ENCODE measurements around the gene FAM107B.
A peak's percentile ranks its signal among the peaks of the same experiment; 100 is the strongest.

The FAM107B gene

DNA sequence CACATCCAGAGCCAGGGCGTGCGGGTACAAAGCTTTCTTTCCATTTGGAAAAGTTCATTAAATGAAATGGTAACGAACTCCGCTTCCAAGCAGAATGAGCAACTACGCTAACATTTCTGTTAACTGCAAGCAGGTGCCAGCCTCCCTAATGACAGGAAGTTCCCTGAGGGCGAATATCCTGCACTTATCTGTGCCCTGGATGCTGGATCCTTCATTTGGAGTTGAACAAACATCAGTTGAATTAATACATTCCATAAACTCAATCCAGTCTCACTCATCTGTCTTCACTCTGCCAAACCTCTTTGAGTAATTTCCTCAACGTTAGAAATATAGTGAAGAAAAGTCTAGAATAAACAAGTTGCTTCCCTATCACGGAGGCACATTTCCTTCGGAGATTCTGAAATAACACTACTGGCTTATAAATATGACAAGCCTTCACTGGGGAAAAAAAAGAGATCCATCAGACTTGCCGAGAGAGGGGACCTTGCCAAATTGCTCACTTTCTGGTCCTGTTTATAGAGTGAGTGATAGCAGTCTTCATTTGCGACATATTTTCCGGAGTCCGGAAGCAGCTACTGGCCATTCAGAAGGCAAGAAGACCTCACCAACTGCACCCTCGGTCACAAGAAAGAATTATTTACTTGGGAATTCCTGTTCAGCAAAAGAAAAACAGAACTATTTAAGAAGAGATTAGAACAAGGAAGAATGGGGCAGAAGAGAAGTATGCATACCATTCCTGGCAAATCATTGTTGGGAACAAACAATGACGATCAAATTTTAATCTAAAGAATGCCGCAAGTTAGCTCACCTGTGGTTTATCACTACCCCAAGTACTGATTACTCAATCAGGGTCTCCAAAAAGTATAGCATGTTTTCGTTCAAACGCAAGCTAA is 196.4 kb downstream of the FAM107B start:
- DNase-seq (ENCODE audit: low read depth in 3 of 3): no peak

DNA sequence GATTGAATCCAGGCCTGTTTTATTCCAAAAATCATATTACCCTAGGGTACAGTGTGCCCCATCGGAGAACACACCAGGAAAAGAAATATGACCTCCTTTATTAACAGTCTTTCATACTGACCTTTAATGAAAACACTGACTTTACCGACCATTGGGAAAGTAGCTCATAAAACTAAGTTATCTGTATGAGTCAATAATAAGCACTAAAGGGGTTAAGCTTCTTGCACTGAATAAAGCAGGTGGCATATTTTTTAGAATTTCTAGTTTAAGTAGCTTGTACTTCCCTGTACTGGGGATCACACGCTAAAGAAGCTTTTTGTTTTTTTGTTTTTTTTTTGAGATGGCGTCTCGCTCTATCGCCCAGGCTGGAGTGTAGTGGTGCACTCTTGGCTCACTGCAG is 199.8 kb downstream of the FAM107B start:
- no peak for DNase-seq (ENCODE audit: low read depth in 3 of 3)

DNA sequence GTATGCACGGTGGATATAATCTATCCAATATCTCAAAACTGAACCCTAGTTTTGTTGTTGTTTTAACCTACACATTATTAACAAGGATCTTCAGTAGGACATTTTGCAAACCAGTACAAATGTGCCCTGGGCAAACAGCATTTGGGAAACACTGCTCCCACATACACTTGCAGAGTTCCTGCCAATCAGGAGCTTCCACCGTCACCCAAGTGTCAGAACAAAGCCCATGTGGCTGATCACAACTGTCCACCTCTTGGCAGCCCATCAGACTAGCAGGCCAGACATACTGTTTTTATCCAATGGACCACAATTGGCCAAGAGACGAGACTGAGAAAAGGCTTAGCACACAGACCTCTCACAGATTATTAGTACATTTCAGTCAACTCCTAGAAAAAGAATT is 200.4 kb downstream of the FAM107B start:
- DNase-seq (ENCODE audit: low read depth in 3 of 3): no peak

DNA sequence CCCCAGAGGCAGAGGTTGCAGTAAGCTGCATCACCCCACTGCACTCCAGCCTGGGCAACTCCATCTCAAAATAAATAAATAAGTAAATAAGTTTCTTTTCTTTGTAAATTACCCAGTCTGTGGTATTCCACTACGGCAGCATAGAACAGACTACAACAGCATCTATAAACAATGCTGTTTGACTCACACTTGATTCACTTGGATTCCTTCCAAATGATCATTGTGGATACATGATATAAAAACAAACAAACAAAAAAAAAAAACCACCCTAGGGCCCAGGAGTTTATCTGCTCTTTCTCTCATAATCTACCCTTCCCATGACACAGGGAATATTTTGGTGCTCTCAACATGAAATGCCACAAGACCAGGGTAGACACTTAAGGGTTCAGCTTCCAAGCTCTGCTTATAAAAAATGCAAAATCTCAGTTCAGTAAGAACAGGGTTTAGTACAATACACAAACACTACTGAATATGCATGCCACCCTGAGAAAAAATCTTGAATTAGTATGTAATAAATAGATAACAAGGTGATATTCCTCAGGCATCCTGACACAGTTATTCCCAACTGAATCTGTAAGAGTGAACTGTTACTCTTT is 200.9 kb downstream of the FAM107B start:
- DNase-seq (ENCODE audit: low read depth in 3 of 3): no peak

DNA sequence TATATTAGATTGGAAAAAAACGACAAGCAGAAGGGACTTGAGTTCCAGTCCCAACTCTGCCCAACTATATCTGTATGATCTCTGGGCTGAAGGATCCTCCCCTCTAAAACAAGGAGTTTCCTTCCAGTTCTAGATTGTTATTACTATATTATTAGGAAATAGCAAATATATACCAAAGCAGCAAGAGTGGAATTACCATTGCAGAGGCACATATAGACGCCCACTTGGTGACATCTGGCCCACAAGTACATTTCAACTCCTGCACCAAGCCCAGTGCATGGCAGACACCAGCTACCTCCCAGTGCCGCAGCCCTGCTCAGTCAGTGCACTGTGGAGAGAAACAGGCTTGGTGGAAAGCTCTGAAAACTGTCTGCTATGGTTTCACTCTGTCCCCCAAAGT is 201.9 kb downstream of the FAM107B start:
- no peak for DNase-seq (ENCODE audit: low read depth in 3 of 3)

DNA sequence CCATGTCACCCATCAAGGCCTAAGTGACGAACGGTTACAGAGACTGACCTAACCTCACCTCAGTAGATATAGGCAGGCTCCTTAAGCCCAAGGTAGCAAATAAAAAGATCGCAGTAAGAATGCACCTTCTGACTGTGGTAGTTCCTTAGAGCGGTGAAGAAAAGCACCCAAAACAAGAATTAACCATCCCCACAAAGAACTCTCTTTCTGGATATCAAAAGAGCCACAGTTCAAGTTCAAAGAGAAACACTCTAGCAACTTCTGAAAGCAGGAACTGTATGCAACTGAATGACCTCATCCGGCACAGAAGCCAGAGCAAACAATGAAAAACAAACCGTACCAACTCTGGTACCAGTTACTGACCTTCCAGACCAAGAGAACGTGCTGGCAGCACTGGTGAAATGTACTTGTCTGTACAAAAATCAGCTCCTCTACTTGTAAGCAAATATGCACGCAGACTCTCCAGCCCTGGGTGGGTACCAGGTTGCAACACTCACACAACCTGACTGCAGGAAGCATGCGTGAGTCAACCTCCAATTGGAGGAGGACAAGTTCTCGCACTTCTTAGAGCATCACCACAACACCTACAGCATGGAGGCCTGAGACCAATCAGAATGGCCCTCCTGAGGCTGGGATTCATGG is 202.7 kb downstream of the FAM107B start:
- peak in 2 of 3 donors; percentile 48 to 53 for DNase-seq (ENCODE audit: low read depth in 3 of 3)

DNA sequence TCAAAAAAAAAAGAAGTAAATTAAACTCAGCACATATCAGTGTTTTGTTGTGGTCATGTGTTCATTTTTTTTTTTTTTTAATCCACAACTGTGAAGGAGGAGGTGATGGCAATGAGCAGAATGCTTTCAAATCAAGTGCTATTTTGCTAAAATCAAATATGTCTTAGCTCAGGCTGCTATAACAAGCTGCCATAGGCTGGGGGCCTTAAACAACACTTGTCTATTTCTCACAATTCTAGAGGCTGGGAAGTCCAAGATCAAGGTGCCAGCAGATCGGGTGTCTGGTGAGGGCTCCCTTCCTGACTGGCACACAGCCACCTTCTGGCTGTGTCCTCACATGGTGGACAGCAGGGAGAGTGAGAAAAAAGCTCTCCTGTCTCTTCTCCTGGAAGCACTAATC is 203.9 kb downstream of the FAM107B start:
- no peak for DNase-seq (ENCODE audit: low read depth in 3 of 3)

DNA sequence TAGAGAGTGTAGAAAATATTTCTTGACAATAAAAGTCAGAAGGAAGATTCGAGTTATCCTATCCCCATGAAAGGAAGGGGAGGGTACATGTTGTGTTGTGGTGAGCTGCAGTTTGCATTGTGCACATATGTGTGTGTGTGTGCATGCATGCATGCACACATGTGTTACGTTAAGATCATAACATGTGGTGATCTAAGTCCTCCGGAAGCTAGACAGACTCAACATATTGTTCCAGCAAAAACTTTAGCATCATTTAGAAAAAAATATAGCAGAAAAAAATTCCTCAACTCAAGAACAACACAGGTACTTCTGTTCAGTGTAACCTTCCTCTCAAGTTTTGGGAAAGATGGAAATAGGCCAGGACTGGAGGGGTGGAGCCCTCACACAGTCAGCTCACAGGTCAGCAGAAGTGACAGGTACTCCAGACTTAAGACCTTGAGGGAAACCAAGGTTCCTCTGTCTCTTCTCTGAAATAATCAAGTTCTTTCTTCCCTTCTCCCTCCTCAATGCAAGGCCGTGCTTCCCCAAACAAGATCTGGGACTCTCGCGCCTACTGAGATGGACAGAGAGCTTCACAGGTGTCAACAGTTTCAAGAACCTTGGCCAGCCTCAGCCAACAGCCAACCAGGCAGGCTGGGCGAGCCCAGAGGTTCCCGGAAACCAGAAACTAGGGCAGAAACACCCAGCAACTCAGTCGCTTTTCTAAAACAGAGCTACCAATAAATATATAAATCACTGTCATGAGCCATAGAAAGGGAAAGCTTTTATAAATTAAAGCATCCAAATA is 205.2 kb downstream of the FAM107B start:
- DNase-seq (ENCODE audit: low read depth in 3 of 3): no peak

DNA sequence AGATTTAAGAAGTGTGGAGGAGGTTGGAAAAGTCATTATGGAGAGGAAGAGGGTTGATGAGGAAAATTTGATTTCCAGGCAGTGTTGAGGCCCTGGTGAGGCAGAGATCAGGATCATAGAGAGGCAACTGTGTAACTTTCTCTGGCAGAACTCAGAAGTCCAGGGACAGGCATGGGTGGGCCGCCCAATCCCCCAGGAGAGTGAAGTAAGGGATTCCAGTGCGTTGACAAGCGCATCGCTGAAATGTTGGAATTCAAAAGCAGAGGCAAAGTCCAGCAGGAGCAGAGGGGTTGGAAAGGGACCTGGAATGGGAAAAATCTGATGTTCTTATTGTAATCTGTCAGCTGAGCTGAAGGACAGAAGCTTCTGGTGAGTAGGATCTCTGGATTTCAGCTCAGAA is 207.3 kb downstream of the FAM107B start:
- no peak for DNase-seq (ENCODE audit: low read depth in 3 of 3)

DNA sequence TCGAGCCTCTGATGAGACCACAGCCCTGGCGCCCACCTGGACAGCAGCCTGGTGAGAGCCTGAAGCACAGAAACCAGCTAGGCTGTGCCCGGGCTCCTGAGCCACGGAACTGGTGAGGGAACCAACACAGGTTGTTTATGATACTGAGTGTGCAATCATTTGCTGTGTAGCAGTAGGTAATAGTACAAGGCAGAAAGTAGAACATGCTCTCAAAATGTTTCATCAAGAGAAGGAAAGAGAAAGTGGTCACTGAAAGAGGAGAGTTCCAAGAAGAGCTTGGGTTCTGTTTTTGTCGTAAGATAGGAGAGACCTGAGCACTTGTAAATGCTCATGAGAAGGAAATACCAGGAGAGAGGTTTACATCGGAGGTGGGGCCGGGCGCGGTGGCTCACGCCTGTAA is 208.2 kb downstream of the FAM107B start:
- DNase-seq (ENCODE audit: low read depth in 3 of 3): no peak

DNA sequence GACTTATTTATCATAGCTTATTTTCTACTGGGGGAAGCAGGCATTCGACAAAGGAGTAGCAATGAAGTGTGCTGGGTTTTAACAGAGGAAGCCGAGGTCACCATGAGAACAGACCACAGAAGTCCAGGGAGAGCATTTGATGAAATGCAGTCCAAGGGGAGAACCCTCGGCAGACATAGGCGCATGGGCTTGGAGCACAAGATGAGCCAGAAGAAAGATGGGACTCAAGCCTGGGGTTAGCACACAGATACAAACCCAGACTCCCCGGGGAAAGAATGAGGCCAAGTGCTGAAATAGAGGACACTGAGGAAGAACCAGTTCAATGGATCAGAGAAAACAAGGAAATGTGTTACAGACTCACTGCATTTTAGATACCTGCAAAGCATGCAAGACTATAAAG is 209.5 kb downstream of the FAM107B start:
- DNase-seq (ENCODE audit: low read depth in 3 of 3): no peak

DNA sequence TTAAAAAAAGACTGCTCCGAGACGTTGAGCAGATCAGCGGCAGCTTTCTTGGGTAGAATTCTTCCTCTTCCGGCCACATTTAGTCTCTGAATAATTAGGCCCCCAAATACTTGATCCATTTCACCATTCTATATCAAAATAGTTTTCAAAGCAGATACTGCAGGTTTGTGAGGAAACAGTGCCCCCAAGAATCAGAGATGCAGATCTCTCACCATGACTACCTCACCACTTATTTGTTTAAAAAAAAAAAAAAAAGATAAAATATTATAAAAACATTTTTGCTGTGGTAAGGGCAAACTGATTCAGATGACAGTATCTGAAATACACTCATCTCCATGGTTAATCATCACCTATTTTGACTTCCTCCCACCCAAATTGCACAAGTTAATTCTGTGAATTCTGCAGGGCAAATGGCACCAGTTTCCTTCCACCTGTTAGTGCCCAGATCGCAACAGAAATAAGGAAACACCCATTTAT is 210.4 kb downstream of the FAM107B start:
- no peak for DNase-seq (ENCODE audit: low read depth in 3 of 3)

DNA sequence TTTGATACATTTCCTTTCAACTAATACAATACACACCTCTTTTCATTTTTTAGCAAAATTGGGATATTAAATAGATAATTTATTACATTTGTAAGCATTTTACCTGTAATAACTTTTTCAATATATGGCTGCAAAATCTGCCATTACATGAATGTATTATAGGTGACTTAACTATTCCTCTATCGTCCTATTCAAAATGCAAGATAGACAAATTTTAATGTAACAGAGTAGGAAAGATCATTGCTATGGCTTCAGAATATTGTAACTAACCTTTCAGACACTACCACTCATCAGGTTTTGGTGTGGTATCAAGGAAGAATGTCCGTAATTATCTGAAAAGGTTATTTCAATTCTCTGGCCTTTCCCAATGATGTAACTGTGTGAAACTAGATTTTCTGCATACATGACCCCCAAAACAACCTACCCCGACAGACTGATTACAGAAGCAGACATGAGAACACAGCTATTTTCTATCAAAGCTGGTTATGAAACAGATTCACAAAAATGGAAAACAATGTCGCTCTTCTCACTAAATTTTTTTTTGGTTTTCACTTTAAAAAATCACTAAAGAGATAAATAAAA is 211.2 kb downstream of the FAM107B start:
- DNase-seq (ENCODE audit: low read depth in 3 of 3): no peak

DNA sequence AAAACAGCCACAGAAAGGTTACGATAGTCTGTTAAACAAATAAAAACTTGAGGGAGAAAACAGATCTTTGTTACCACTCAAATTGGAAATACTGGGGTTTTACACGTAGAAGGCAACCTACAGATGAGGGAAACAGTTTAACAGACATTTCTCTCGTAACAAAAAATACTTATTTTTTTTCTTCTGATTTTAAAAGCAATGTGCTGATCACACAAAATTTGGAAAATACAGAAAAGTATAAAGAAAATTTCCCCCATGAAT is 211.7 kb downstream of the FAM107B start:
- DNase-seq (ENCODE audit: low read depth in 3 of 3): no peak

DNA sequence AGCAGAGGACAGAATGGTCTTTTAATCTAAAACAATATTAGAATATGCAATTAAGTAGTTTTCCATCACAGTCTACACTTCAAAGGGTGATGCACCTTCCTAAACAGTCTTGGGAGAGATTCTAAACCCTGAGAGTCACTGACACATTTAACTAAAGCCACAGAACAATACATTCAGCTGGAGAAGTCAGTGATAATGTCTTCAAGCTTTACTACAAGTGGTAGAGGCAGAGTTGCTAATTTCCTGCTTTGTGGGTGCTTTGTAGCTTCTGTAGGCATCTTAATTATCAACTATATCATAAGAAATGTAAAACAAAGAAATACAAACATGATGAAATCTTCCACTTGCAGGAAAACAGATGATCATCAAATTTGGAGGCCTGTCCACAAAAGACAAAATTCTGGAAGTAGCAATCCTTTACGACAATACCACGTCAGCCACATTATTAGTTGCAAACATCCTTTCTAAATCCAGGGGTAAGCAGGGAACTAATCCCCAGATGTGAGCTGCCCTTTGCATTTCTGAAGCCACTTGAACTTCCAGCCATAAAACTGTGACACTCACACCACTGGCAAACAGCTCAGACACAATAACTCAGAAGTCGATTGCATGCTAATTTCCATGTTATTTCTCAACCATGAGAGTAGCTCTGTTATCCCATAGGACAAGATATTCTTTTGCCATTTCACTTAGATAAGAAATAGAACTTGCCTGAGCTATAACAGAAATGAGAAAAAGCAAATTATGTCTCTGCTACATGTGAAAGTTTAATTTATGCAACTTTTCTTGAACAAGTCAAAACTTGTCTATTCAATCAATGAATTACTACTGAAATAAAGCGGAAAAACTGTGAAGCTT is 212.2 kb downstream of the FAM107B start:
- DNase-seq (ENCODE audit: low read depth in 3 of 3): no peak

DNA sequence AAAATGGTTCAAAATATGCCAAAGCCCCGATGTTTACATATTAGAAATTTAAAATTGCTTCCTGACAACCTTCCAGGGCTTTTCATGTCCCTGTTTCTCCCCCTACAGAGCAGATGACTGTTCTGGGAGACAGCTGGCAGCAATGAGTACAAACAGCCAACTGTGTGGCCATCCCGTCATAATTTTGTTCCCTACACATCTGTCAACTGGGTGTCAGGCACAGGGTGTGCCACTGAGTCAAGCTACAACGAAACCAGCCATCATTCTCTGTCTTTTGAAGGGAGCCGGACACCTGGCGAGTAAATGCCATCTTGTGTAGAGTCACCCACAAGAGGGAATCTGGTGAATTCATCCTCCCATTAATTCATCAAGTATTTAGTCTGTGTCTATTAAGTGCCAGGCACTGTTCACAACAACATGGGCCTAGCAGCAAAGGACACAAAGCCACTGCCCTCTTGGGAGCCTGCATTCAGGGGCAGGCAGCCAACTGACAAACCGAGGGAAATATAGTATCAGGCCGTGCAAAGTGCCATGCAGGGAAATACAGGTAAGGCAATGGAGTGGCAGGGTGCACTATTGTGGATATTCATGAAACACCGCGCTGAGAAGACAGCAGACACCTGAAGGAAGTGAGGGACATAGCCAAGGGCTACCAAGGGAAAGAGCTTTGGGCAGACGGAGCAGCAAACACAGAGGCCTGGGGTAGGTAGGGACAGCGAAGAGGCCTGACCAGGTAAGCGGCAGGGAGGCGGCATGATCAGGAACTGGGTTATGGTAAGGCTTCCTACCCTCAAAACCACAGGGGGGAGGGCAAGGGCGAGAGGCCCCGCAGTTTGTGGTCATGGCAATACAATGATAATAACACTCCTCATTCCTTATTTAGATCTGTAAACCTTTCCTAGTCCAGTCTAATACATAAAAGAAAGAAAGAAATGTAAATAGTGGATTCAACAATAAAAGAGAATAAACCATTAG is 213.6 kb downstream of the FAM107B start:
- DNase-seq (ENCODE audit: low read depth in 3 of 3): no peak

DNA sequence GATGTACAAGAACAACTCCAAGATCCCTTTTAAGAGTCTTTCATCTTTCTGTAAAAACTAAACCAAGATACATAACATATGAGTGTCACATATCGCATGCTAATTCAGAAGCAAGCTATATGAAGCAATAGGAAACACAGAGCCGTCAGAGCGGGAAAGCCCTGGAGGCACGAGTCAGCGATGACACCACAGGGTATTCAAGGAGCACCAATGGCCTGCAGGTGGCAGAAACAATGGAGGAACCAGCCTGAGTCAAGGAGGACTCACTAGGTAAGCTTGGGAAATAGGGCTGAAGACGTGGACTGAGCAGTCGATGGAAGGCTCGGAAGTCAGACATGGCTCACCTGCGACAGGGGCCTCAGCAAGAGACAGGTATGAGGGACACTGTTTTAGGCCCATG is 214.4 kb downstream of the FAM107B start:
- DNase-seq (ENCODE audit: low read depth in 3 of 3): peak; percentile 46 to 74 (median 55)

DNA sequence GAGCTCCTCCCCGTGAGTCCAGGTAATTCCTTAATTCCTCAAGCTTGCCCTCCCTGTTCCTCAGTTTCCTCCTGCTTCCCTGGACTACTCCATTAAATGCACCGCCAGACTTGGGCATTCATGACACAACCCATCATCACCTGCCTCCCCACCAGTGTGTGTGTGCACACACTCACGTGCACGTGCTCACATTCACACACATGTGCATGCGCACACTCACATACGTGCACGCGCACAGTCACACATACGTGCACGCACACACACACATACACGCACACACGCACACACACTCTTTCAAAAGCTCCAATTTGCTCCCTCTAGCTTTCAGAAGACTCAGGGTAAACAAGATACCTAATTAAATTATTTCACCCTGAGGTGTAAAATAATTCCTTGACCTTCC is 216.7 kb downstream of the FAM107B start:
- DNase-seq (ENCODE audit: low read depth in 3 of 3): no peak

DNA sequence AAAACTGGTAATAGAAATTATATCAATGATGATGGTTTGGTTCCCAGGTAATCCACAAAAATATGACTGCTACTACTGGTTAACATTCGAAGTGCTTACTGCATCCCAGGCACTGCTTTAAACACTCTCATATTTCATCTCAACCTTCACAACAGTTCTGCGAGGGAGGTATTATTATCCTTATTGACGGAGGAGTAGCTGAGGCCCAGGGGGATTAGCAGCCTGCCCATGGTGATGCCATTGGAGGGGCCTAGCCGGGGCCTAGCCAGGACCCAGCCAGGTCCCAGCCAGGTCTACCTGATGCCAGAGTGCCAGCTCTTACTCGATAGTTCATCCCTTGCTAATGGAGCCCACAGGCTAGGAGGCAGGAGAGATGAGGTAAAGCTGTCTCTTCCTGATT is 217.1 kb downstream of the FAM107B start:
- no peak for DNase-seq (ENCODE audit: low read depth in 3 of 3)

All from stimulated activated CD4-positive, alpha-beta T cell treated with anti-CD3 and anti-CD28 coated beads, TNF-alpha, amount 100 ng/mL, for 48 hours (primary cell).